ENCODE results near the gene SPATA1.
"Not testable (repeated sequence)": the region's sequence is repeated elsewhere in the genome, so short reads cannot be mapped to it uniquely, and the experiment has no call there.

SPATA1 gene

GRCh38 chr1:84506002-84506728, at the start of gene SPATA1, which contains the start of gene GNG5:
TSS of gene SPATA1 (plus strand) at chr1:84506386. CDS start at chr1:84516360, 9,974 bp downstream.
TSS of gene GNG5 (minus strand) at chr1:84506581. CDS start at chr1:84506091, 490 bp downstream.
- peak; percentile 100 for DNase-seq

GRCh38 chr1:84462118-84462517, 44.1 kb upstream of the SPATA1 start:
- DNase-seq: no peak

GRCh38 chr1:84467298-84467697, 38.9 kb upstream of the SPATA1 start:
- no peak for DNase-seq

- DNase-seq: no peak
Measured at GRCh38 chr1:84476225-84476624, 30.0 kb upstream of the SPATA1 start.

GRCh38 chr1:84478876-84479868, 27.0 kb upstream of the SPATA1 start, which contains the start of gene RPF1:
TSS of gene RPF1 (plus strand) at chr1:84479266. CDS start at chr1:84479282, 16 bp downstream.
- DNase-seq: peak; percentile 82

GRCh38 chr1:84479998-84480397, 26.2 kb upstream of the SPATA1 start:
- no peak for DNase-seq

- DNase-seq: no peak
Measured at GRCh38 chr1:84480650-84481049, 25.5 kb upstream of the SPATA1 start.

- no peak for DNase-seq
Measured at GRCh38 chr1:84481317-84481716, 24.9 kb upstream of the SPATA1 start.

GRCh38 chr1:84488107-84488506, 18.1 kb upstream of the SPATA1 start:
- DNase-seq: no peak

GRCh38 chr1:84489766-84490165, 16.4 kb upstream of the SPATA1 start:
- no peak for DNase-seq

- DNase-seq: no peak
Measured at GRCh38 chr1:84492726-84493125, 13.5 kb upstream of the SPATA1 start.

- DNase-seq: no peak
Measured at GRCh38 chr1:84493747-84494146, 12.4 kb upstream of the SPATA1 start.

- DNase-seq: no peak
Measured at GRCh38 chr1:84496498-84496897, 9.7 kb upstream of the SPATA1 start.

- DNase-seq: no peak
Measured at GRCh38 chr1:84497631-84498275, 8.4 kb upstream of the SPATA1 start.

- DNase-seq: no peak
Measured at GRCh38 chr1:84502927-84503326, 3.3 kb upstream of the SPATA1 start.

GRCh38 chr1:84504580-84505492, 1.4 kb upstream of the SPATA1 start:
- peak; percentile 78 for DNase-seq

- DNase-seq: no peak
Measured at GRCh38 chr1:84505493-84506001, 639 bp upstream of the SPATA1 start.

- DNase-seq: peak; percentile 18
Measured at GRCh38 chr1:84506729-84507453, 705 bp downstream of the SPATA1 start.

GRCh38 chr1:84507887-84508286, 1.7 kb downstream of the SPATA1 start:
- DNase-seq: not testable (repeated sequence)

- DNase-seq: no peak
Measured at GRCh38 chr1:84508510-84508909, 2.3 kb downstream of the SPATA1 start.

GRCh38 chr1:84509029-84509428, 2.8 kb downstream of the SPATA1 start:
- no peak for DNase-seq
